Measurements from ENCODE around the gene UTP25.
"Not testable (repeated sequence)": the region's sequence is repeated elsewhere in the genome, so short reads cannot be mapped to it uniquely, and the experiment has no call there.

Gene UTP25

GRCh38 chr1:209827384-209828262 lies at the start of gene UTP25:
Gene UTP25 (plus strand): TSS chr1:209827972. CDS start chr1:209828064, 92 bp downstream.
- peak; percentile 80 to 84 for DNase-seq (ENCODE audit: low read depth in 1 of 2, low spot score in 1 of 2)

- DNase-seq (ENCODE audit: low read depth in 1 of 2, low spot score in 1 of 2): no peak
These were observed 49.7 kb upstream of the UTP25 start for GRCh38 chr1:209778102-209778501.

- DNase-seq (ENCODE audit: low read depth in 1 of 2, low spot score in 1 of 2): no peak
These were observed 47.5 kb upstream of the UTP25 start for GRCh38 chr1:209780268-209780667.

GRCh38 chr1:209783386-209783785 lies 44.4 kb upstream of the UTP25 start:
- DNase-seq (ENCODE audit: low read depth in 1 of 2, low spot score in 1 of 2): no peak

GRCh38 chr1:209784265-209785169 lies 43.3 kb upstream of the UTP25 start, which contains the start of gene C1orf74:
Gene C1orf74 (minus strand): TSS chr1:209784559. CDS start chr1:209783634, 925 bp downstream.
- DNase-seq (ENCODE audit: low read depth in 1 of 2, low spot score in 1 of 2): peak; percentile 98 to 99

GRCh38 chr1:209785592-209785991 lies 42.2 kb upstream of the UTP25 start:
- DNase-seq (ENCODE audit: low read depth in 1 of 2, low spot score in 1 of 2): no peak

GRCh38 chr1:209786146-209786545 lies 41.6 kb upstream of the UTP25 start:
- DNase-seq (ENCODE audit: low read depth in 1 of 2, low spot score in 1 of 2): no peak

GRCh38 chr1:209787551-209787950 lies 40.2 kb upstream of the UTP25 start:
- DNase-seq (ENCODE audit: low read depth in 1 of 2, low spot score in 1 of 2): no peak

GRCh38 chr1:209789245-209789644 lies 38.5 kb upstream of the UTP25 start:
- no peak for DNase-seq (ENCODE audit: low read depth in 1 of 2, low spot score in 1 of 2)

GRCh38 chr1:209790286-209791193 lies 37.2 kb upstream of the UTP25 start:
- DNase-seq (ENCODE audit: low read depth in 1 of 2, low spot score in 1 of 2): no peak

GRCh38 chr1:209791920-209792319 lies 35.9 kb upstream of the UTP25 start:
- DNase-seq (ENCODE audit: low read depth in 1 of 2, low spot score in 1 of 2): no peak

GRCh38 chr1:209793711-209794110 lies 34.1 kb upstream of the UTP25 start:
- DNase-seq (ENCODE audit: low read depth in 1 of 2, low spot score in 1 of 2): not testable (repeated sequence)

- no peak for DNase-seq (ENCODE audit: low read depth in 1 of 2, low spot score in 1 of 2)
These were observed 29.7 kb upstream of the UTP25 start for GRCh38 chr1:209797978-209798639.

GRCh38 chr1:209800984-209801834 lies 26.6 kb upstream of the UTP25 start:
- no peak for DNase-seq (ENCODE audit: low read depth in 1 of 2, low spot score in 1 of 2)

GRCh38 chr1:209802117-209802779 lies 25.5 kb upstream of the UTP25 start:
- DNase-seq (ENCODE audit: low read depth in 1 of 2, low spot score in 1 of 2): no peak

GRCh38 chr1:209802780-209803152 lies 25.0 kb upstream of the UTP25 start:
- no peak for DNase-seq (ENCODE audit: low read depth in 1 of 2, low spot score in 1 of 2)

- DNase-seq (ENCODE audit: low read depth in 1 of 2, low spot score in 1 of 2): no peak
These were observed 24.2 kb upstream of the UTP25 start for GRCh38 chr1:209803568-209803967.

GRCh38 chr1:209805341-209805781 lies 22.4 kb upstream of the UTP25 start:
- DNase-seq (ENCODE audit: low read depth in 1 of 2, low spot score in 1 of 2): no peak
